ENCODE measurements around the gene CAMK1D.

DNA sequence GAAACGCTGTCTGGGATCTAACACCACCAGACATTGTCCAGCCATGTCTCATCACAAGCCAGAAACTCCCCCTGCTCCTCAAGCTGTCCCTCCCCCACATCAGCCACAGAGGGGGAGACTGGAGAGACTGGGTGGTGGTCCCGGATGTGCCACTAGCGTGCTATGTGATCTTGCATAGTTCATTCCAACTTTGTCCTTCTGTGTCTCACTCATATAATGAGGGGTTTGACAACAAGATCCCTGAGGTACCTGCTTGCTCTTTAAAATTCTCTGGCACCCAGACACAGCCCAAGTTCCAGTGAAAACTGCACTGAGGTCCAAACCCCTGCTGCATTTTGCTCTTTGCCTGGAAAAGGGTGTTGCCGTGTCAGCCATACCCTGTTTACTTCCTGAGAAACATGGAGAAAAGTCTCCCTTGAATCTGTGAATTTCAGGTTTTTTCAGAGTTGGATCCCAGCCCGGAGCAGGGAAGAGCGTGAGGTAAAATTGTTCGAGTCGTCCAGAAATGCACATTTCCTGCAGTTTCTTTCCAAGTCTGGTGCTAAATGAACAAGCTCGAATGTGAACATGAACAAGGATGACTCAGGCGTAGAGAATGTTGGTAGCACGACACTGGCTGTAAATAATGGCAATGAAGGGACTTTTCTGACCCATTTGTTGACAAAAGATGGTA lies 495.6 kb downstream of the CAMK1D start:
- TF ChIP-seq, protein P1, sequence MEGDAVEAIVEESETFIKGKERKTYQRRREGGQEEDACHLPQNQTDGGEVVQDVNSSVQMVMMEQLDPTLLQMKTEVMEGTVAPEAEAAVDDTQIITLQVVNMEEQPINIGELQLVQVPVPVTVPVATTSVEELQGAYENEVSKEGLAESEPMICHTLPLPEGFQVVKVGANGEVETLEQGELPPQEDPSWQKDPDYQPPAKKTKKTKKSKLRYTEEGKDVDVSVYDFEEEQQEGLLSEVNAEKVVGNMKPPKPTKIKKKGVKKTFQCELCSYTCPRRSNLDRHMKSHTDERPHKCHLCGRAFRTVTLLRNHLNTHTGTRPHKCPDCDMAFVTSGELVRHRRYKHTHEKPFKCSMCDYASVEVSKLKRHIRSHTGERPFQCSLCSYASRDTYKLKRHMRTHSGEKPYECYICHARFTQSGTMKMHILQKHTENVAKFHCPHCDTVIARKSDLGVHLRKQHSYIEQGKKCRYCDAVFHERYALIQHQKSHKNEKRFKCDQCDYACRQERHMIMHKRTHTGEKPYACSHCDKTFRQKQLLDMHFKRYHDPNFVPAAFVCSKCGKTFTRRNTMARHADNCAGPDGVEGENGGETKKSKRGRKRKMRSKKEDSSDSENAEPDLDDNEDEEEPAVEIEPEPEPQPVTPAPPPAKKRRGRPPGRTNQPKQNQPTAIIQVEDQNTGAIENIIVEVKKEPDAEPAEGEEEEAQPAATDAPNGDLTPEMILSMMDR (IDR thresholded peaks at IDR 0.05): no peak
- TF ChIP-seq POLR2AphosphoS5 (IDR thresholded peaks at IDR 0.05): peak in 2 of 3 donors; percentile 38 to 60
- no peak for TF ChIP-seq POLR2A (IDR thresholded peaks at IDR 0.05)
- TF ChIP-seq EP300 (IDR thresholded peaks at IDR 0.05): no peak

Measured in stomach (tissue), 4 donors.